Upper lobe of right lung (tissue), 1 donor: ENCODE measurements around the gene NOTUM. TPM values are rescaled to one million over a fixed set of nuclear protein-coding genes. Genes with fewer than 3 reads are reported as not detected.
A peak's percentile ranks its signal among the peaks of the same experiment; 100 is the strongest.

Experiments used
- ATAC-seq: fragments of 200-7000 bp; cut with Tn5 transposase; one replicate; pipeline ENCODE4 v1.9.1; 2020; ENCODE audit warnings: mild to moderate bottlenecking, moderate library complexity
- DNase-seq: peaks from one replicate; pipeline ENCODE4 v3.0.0-alpha.2; 2020
- H3K27ac ChIP-seq: fragments of 200-600 bp; one replicate; pipeline ENCODE4 v1.8.0; 2022
- H3K27me3 ChIP-seq: fragments of 200-600 bp; one replicate; pipeline ENCODE4 v1.8.0; 2022; ENCODE audit warnings: mild to moderate bottlenecking
- H3K36me3 ChIP-seq: fragments of 200-600 bp; one replicate; pipeline ENCODE4 v1.8.0; 2022
- H3K4me1 ChIP-seq: fragments of 200-600 bp; one replicate; pipeline ENCODE4 v1.8.0; 2022
- H3K4me3 ChIP-seq: fragments of 200-600 bp; one replicate; pipeline ENCODE4 v1.8.0; 2022; ENCODE audit warnings: mild to moderate bottlenecking
- H3K9me3 ChIP-seq: fragments of 200-600 bp; one replicate; pipeline ENCODE4 v1.8.0; 2022
- intact Hi-C: fragments of 100-400 bp; cut with DNase I; formaldehyde crosslinking; loops from one replicate; pipeline ENCODE4 v1.11.0; 2022
- total RNA-seq: library from RNA; stranded (reverse); fragmentation: NEBNext Ultra II Directional; extraction: Animal tissue kit (Norgen Biotek cat#: 25700); gene quantifications from one replicate; pipeline ENCODE4 v1.2.1, GENCODE V29; 2021
- TF ChIP-seq, protein P1 (sequence below): fragments of 200-600 bp; IDR thresholded peaks from one replicate; pipeline ENCODE4 v1.8.0; 2022; ENCODE audit warnings: antibody characterized with exemption
- donor health status: DM: no; HTN: yes; CAD: no; lungs with severe emphysema.

Gene NOTUM
- total RNA-seq, 1 donor from 2014 or later = 6.1 TPM

DNA sequence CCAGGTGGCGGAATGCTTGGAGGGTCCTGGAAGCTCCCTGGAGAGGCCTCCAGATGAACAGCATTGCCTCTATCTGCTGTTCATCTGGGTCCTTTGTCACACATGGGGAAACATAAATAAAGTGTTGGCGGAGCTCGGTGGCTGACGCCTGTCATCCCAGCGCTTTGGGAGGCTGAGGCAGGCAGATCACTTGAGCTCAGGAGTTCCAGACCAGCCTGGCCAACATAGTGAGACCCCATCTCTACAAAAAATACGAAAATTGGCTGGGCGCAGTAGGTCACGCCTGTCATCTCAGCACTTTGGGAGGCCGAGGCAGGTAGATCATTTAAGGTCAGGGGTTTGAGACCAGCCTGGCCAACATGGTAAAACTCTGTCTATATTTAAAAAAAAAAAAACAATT is 16.1 kb downstream of the NOTUM start:
- Histone ChIP-seq H3K4me1 (no peaks in the 10 kb centered on the region), H3K27me3 (peaks cover 12% of the 10 kb centered on the region), H3K27ac (no peak overlapping the region), H3K9me3 (no peaks in the 10 kb centered on the region), H3K4me3 (no peak overlapping the region), H3K36me3 (no peaks in the 10 kb centered on the region)
- intact Hi-C loops = no loop called here
- ATAC-seq (no peak), DNase-seq (no peak)
- TF ChIP-seq, protein P1, sequence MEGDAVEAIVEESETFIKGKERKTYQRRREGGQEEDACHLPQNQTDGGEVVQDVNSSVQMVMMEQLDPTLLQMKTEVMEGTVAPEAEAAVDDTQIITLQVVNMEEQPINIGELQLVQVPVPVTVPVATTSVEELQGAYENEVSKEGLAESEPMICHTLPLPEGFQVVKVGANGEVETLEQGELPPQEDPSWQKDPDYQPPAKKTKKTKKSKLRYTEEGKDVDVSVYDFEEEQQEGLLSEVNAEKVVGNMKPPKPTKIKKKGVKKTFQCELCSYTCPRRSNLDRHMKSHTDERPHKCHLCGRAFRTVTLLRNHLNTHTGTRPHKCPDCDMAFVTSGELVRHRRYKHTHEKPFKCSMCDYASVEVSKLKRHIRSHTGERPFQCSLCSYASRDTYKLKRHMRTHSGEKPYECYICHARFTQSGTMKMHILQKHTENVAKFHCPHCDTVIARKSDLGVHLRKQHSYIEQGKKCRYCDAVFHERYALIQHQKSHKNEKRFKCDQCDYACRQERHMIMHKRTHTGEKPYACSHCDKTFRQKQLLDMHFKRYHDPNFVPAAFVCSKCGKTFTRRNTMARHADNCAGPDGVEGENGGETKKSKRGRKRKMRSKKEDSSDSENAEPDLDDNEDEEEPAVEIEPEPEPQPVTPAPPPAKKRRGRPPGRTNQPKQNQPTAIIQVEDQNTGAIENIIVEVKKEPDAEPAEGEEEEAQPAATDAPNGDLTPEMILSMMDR = no peak

DNA sequence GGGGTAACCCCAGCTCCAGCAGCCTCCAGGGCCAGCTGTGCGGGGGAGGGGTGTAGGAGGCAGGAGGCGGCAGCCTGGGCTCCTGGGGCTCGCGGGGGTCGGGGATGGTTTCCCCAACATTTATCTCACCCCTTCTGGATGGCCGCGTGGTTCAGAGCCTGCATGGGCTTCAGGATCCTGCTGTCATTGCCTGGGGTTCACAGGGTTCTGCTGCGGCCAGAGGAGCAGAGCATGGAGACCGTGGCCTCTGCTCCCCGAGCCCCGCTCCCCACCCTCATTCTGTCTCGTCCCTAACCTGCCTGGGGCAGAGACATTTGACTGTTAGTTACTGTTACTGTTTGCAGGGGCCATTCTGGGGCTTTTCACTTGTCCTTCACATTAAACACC is 18.8 kb downstream of the NOTUM start:
- no peaks in the 10 kb centered on the region for H3K9me3 ChIP-seq
- peaks cover 12% of the 10 kb centered on the region for H3K27me3 ChIP-seq
- H3K4me3 ChIP-seq = no peak overlapping the region
- ATAC-seq (no peak), DNase-seq (no peak)
- TF ChIP-seq, protein P1 = no peak
- H3K36me3 ChIP-seq = no peaks in the 10 kb centered on the region
- peaks cover 6% of the 10 kb centered on the region for H3K4me1 ChIP-seq
- no peak overlapping the region for H3K27ac ChIP-seq
- intact Hi-C loops = no loop called here

DNA sequence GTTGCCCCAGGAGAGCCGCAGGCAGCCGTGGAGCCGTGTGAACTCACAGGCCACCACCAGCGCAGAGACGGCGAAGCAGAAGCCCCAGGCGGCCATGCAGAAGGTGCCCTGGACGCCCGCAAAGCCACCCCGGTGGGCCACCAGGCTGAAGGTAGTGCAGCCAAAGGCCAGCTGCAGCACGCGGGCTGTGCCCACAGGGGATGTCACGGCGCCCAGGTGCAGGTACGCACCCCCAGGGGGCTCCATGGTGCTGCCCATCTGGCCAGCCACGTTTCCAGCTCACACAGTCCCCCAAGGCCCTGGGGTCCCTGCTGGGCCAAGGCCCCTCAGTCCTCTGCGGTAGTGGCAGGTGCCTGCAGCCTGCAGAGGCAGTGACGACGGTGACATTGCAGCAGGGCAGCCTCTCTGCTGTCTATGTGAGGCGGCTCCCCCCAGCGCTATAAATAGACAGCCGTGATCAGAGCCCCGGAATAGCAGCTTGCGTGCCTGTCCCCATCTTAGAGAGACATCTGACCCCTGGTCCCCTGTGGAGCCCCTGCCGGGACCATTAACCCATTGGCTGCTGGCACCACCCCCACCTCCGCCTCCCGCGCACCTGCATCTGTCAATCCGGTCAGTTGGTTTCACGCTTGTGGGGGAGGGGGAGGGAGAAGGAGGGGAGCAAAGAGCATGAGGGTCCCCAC is 19.4 kb downstream of the NOTUM start:
- TF ChIP-seq, protein P1 = no peak
- Histone ChIP-seq H3K4me3 (no peak overlapping the region), H3K4me1 (peaks cover 9% of the 10 kb centered on the region), H3K36me3 (no peaks in the 10 kb centered on the region), H3K27me3 (peaks cover 12% of the 10 kb centered on the region), H3K27ac (no peak overlapping the region), H3K9me3 (no peaks in the 10 kb centered on the region)
- peak; percentile 64 for DNase-seq
- intact Hi-C loops = no loop called here
- ATAC-seq = no peak

DNA sequence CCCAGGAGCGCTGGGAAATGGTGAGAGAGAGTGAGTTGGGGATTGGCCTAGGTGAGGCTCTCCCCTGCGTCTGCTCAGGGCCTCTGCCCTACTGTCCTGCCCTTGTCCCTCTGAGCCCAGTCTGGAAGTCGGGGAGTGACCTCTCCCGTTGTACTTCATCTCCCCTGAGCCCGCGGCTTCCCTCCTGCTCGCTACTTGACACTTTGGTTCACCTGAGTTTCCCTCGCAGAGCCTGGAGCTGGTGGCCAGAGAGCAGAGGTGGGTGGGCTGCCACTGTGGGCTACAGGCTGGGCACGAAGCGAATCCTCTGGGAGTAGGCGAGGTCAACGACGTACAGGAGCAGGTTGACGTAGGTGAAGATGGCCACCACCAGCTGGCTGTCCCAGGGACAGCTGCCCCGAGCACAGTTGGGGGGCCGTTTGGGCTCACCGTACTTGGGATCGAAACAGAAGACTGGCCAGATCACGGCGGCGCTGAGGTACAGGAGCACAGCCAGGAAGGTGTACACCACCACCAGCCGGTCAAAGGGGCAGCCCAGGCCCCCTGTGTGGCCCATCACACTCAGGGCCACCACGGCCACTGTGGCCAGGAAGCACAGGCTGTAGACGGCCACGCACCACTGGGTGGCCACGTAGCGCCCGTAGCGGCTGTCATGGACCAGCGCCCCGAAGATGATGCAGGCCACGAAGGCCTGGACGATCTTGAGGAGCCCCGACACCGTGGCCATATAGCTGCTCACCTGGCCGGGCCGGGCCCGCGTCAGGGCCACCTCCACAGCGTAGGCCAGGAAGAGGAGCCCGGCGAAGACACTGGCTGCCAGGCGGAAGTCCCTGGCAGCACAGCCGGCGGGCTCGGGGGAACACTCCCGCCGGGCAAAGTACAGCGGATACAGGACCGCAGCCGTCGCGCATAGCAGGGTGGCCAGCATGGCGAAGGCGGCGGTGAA is 20.2 kb downstream of the NOTUM start:
- TF ChIP-seq, protein P1 = no peak
- Histone ChIP-seq H3K9me3 (no peaks in the 10 kb centered on the region), H3K27me3 (peaks cover 12% of the 10 kb centered on the region)

DNA sequence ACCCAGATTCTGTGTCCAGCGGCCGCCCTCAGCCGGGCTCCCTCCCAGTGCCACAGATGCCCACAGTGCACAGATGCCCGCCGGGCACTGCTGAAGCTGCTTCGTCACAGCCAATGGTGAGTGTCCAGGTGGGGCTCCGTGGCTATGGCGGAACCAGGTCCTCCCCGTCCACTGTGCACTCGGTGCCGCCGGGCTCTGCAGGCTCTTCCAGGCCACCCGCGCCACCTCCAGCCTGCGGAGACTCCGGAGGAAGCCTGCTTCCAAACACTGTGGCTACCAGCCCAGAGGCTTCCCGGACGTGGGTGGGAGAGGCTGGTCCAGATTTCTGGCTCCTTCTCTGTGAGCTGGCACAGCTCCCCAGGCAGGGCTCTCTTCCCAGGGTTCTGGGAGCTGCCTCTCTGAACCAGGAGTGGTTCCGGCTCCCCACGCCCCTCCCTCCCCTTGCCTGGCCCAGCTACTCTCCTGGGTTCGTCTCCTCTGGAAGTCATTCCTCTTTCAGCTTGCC is 21.1 kb downstream of the NOTUM start:
- Histone ChIP-seq H3K27me3 (peaks cover 12% of the 10 kb centered on the region), H3K36me3 (no peaks in the 10 kb centered on the region), H3K4me1 (peaks cover 14% of the 10 kb centered on the region), H3K27ac (no peak overlapping the region), H3K9me3 (no peaks in the 10 kb centered on the region), H3K4me3 (no peak overlapping the region)
- DNase-seq (peak; percentile 69), ATAC-seq (no peak)
- TF ChIP-seq, protein P1 = no peak
- intact Hi-C loops = no loop called here

More for the DNA sequence above, 20.2 kb downstream of the NOTUM start:
- Histone ChIP-seq H3K4me3 (no peak overlapping the region), H3K4me1 (peaks cover 14% of the 10 kb centered on the region), H3K27ac (no peak overlapping the region), H3K36me3 (no peaks in the 10 kb centered on the region)
- intact Hi-C loops = no loop called here
- DNase-seq (no peak), ATAC-seq (no peak)
